ENCODE results near the gene MINDY3.

The MINDY3 gene

DNA sequence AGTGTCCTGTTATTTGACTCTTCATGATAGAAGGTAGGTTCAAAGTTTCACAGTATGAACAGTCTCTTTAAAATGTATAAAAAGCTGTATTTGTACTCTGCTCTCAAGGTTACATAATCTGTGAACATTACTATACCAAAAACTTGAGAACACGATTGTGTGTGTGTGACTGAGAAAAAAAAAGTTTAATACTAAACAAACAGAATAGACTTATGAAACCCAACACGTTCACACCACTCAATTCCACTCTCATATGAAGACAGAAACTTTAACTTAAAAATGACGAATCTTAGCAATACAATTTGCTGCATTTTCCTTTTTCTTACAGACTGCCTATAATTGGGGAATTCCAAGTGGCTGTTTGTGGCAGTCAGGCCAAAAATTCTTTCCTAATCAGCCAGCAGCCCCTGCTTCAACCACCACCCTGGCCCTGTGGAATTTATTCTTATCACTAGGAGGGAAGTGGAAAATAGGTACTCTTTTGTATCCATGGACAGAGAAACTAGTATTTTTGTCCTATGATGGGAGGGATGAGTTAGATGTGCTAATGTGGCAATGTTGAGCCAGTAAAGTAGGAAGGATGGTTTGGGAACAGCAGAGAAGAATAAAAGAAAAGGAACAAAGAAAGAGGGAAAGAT lies 42.8 kb downstream of the MINDY3 start:
- no peak overlapping the region for H3K9ac ChIP-seq
- H3K4me3 ChIP-seq (IDR thresholded peaks at IDR 0.05; ENCODE audit: insufficient read depth, low read depth, low read length), result no peak overlapping the region
- no peaks in the 10 kb centered on the region for H4K20me1 ChIP-seq (ENCODE audit: insufficient read depth)

GRCh38 chr10:15815242-15815885 lies 44.9 kb downstream of the MINDY3 start:
- Histone ChIP-seq H2AFZ (ENCODE audit: low read depth) (no peak overlapping the region), H3K27me3 (ENCODE audit: insufficient read depth, low read depth) (no peaks in the 10 kb centered on the region), H3K9ac (no peak overlapping the region), H4K20me1 (ENCODE audit: insufficient read depth) (no peaks in the 10 kb centered on the region), H3K4me1 (ENCODE audit: low read depth, poor library complexity, severe bottlenecking) (peaks cover 49% of the 10 kb centered on the region), H3K79me2 (ENCODE audit: insufficient read depth, low read depth) (no peaks in the 10 kb centered on the region), H3K4me3 (IDR thresholded peaks at IDR 0.05; ENCODE audit: insufficient read depth, low read depth, low read length) (no peak overlapping the region), H3K36me3 (ENCODE audit: insufficient read depth) (no peaks in the 10 kb centered on the region), H3K27ac (no peak overlapping the region), H3K4me2 (no peak overlapping the region)
- TF ChIP-seq, protein P1, sequence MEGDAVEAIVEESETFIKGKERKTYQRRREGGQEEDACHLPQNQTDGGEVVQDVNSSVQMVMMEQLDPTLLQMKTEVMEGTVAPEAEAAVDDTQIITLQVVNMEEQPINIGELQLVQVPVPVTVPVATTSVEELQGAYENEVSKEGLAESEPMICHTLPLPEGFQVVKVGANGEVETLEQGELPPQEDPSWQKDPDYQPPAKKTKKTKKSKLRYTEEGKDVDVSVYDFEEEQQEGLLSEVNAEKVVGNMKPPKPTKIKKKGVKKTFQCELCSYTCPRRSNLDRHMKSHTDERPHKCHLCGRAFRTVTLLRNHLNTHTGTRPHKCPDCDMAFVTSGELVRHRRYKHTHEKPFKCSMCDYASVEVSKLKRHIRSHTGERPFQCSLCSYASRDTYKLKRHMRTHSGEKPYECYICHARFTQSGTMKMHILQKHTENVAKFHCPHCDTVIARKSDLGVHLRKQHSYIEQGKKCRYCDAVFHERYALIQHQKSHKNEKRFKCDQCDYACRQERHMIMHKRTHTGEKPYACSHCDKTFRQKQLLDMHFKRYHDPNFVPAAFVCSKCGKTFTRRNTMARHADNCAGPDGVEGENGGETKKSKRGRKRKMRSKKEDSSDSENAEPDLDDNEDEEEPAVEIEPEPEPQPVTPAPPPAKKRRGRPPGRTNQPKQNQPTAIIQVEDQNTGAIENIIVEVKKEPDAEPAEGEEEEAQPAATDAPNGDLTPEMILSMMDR (conservative IDR thresholded peaks at IDR 0.05; ENCODE audit: low read depth, low read length), result no peak

More for the DNA sequence above, 42.8 kb downstream of the MINDY3 start:
- H3K4me1 ChIP-seq (ENCODE audit: low read depth, poor library complexity, severe bottlenecking), result peaks cover 61% of the 10 kb centered on the region
- TF ChIP-seq, protein P1 (conservative IDR thresholded peaks at IDR 0.05; ENCODE audit: low read depth, low read length), result no peak
- H3K27me3 ChIP-seq (ENCODE audit: insufficient read depth, low read depth), result no peaks in the 10 kb centered on the region
- peak overlapping the region; percentile 55 for H3K4me2 ChIP-seq
- no peaks in the 10 kb centered on the region for H3K36me3 ChIP-seq (ENCODE audit: insufficient read depth)
- no peak overlapping the region for H2AFZ ChIP-seq (ENCODE audit: low read depth)
- peak overlapping the region; percentile 58; the same call in 1 of the 2 replicates for H3K27ac ChIP-seq
- H3K79me2 ChIP-seq (ENCODE audit: insufficient read depth, low read depth), result no peaks in the 10 kb centered on the region

DNA sequence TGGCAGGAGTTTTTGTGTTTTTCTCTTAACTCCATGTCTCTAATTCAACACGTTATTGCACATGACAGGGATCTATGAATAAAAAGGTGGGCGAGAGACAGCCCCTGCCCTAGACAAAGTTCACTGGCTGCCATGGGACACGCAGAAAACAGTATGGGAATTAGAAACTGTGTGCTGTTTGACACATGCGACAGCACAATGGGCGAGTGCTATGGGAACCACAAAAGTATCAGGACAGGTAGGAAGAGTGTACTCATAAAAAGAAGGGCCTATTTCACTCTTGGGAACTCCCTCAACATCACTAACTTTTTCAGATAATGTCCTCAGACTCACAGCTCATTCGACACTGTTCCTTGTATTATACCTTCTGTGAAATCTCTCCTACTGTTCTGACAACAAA lies 45.7 kb downstream of the MINDY3 start:
- Histone ChIP-seq H2AFZ (ENCODE audit: low read depth) (no peak overlapping the region), H3K36me3 (ENCODE audit: insufficient read depth) (no peaks in the 10 kb centered on the region), H3K4me1 (ENCODE audit: low read depth, poor library complexity, severe bottlenecking) (peaks cover 49% of the 10 kb centered on the region), H3K27me3 (ENCODE audit: insufficient read depth, low read depth) (no peaks in the 10 kb centered on the region), H3K4me2 (no peak overlapping the region), H3K4me3 (IDR thresholded peaks at IDR 0.05; ENCODE audit: insufficient read depth, low read depth, low read length) (no peak overlapping the region), H3K9ac (no peak overlapping the region), H3K79me2 (ENCODE audit: insufficient read depth, low read depth) (no peaks in the 10 kb centered on the region), H3K27ac (no peak overlapping the region), H4K20me1 (ENCODE audit: insufficient read depth) (no peaks in the 10 kb centered on the region)
- TF ChIP-seq, protein P1 (conservative IDR thresholded peaks at IDR 0.05; ENCODE audit: low read depth, low read length), result no peak

DNA sequence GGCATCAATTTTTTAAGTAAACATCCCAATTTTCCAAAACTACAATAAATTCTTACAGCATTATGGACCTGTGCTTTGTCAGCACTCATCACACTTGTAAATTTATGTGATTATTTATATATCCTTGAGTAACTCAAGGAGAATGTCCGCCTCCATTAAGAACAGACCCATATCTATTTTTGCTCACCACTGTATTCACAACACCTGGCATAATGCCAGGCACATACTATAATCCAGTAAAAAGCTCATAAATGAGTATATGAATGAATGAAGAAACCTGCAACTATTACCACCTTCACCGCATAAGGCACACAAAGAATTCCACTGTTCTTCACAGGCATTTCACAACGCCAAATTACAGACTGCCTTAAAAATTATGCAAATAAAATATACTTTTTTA lies 46.9 kb downstream of the MINDY3 start:
- Histone ChIP-seq H2AFZ (ENCODE audit: low read depth) (no peak overlapping the region), H3K27me3 (ENCODE audit: insufficient read depth, low read depth) (no peaks in the 10 kb centered on the region), H3K4me3 (IDR thresholded peaks at IDR 0.05; ENCODE audit: insufficient read depth, low read depth, low read length) (no peak overlapping the region), H3K4me1 (ENCODE audit: low read depth, poor library complexity, severe bottlenecking) (peaks cover 42% of the 10 kb centered on the region), H3K4me2 (no peak overlapping the region), H3K27ac (no peak overlapping the region), H3K36me3 (ENCODE audit: insufficient read depth) (no peaks in the 10 kb centered on the region), H3K9ac (no peak overlapping the region), H4K20me1 (ENCODE audit: insufficient read depth) (no peaks in the 10 kb centered on the region), H3K79me2 (ENCODE audit: insufficient read depth, low read depth) (no peaks in the 10 kb centered on the region)
- TF ChIP-seq, protein P1 (conservative IDR thresholded peaks at IDR 0.05; ENCODE audit: low read depth, low read length), result no peak

Measured in KMS-11 (cell line).